ENCODE measurements around the gene MRPS16. TPM values are rescaled to one million over a fixed set of nuclear protein-coding genes. Genes with fewer than 3 reads are reported as not detected.

MRPS16 gene
- total and polyA plus RNA-seq, 2 donors (not counting 1 experiment from before 2014, with no cell fraction given), result 27.7 to 49.6 TPM

DNA sequence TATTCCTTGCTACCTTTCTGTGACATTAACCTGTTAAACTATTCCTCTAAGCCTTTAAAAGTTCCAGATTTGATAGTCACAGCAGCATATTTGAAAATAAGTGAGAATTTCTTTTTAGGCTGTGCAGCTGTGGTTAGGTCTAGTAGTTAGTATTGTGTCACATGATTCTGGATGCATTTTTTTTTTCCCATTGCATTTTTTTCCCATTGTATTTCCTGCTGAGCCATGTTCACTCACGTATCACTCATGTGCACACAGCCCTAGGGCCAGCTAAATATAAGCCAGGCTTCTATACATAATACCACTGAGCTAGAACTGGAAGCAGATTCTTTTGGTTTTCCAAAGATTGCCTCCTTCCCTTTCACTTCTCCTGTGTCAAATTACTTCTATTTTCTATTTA lies 42.7 kb downstream of the MRPS16 start:
- Histone ChIP-seq H3K27me3 (replicated peaks in 1 of 4; ENCODE audit: control extremely low read depth in 1 of 4, control insufficient read depth in 3 of 4, insufficient read depth in 4 of 4, low read length in 3 of 4) (no peaks in the 10 kb centered on the region), H3K27ac (ENCODE audit: low read length in 2 of 2) (no peak overlapping the region), H3K9me3 (ENCODE audit: control extremely low read depth in 1 of 3, control insufficient read depth in 2 of 3, insufficient read depth in 1 of 3, low read length in 2 of 3) (no peaks in the 10 kb centered on the region), H3K4me2 (replicated peaks; ENCODE audit: low read depth, low read length, poor library complexity, severe bottlenecking) (no peak overlapping the region), H2AFZ (ENCODE audit: insufficient read depth, low read depth, low read length, poor library complexity, severe bottlenecking) (no peak overlapping the region), H4K20me1 (ENCODE audit: control insufficient read depth, insufficient read depth, low read length, poor library complexity, severe bottlenecking) (no peaks in the 10 kb centered on the region), H3K36me3 (replicated peaks in 1 of 2; ENCODE audit: control extremely low read depth in 1 of 2, control insufficient read depth in 1 of 2, extremely low read depth in 1 of 2, insufficient read depth in 2 of 2, low read length in 1 of 2) (peaks cover 0 to 3% of the 10 kb centered on the region in 2 experiments), H3K79me2 (ENCODE audit: control insufficient read depth, insufficient read depth, low read length) (no peaks in the 10 kb centered on the region), H3K4me3 (ENCODE audit: control extremely low read depth in 1 of 5, extremely low read depth in 1 of 5, insufficient read depth in 1 of 5, low read depth in 2 of 5, low read length in 4 of 5) (no peak overlapping the region), H3K4me1 (ENCODE audit: control insufficient read depth in 2 of 2, insufficient read depth in 2 of 2, low read length in 2 of 2) (no peaks in the 10 kb centered on the region), H3K9ac (ENCODE audit: low read length) (no peak overlapping the region)
- intact Hi-C loops (cut with micrococcal nuclease), result no loop called here
- no peaks in the 10 kb centered on the region for H3K9me3 Mint-ChIP-seq (ENCODE audit: insufficient read depth)
- no peak overlapping the region for H3K4me3 Mint-ChIP-seq
- CTCF ChIA-PET, result no interaction called here
- POLR2A ChIA-PET, result no interaction called here
- H3K4me1 Mint-ChIP-seq, result no peaks in the 10 kb centered on the region
- no peaks in the 10 kb centered on the region for H3K27me3 Mint-ChIP-seq
- no peak for TF ChIP-seq CTCF (IDR thresholded peaks at IDR 0.05)
- no peak for TF ChIP-seq EZH2 (IDR thresholded peaks at IDR 0.05; ENCODE audit: borderline replicate concordance, insufficient read depth, low read depth, low read length, poor library complexity, severe bottlenecking)
- no peak for DNase-seq
- H3K27ac Mint-ChIP-seq, result no peak overlapping the region
- 88% methylated on average over 1 of the region's 1 CpG for WGBS (ENCODE audit: insufficient coverage)
- no peak for ATAC-seq (ENCODE audit: low read depth)

- Histone ChIP-seq H3K4me3 (ENCODE audit: control extremely low read depth in 1 of 5, extremely low read depth in 1 of 5, insufficient read depth in 1 of 5, low read depth in 2 of 5, low read length in 4 of 5) (no peak overlapping the region), H3K79me2 (ENCODE audit: control insufficient read depth, insufficient read depth, low read length) (no peaks in the 10 kb centered on the region), H3K27ac (ENCODE audit: low read length in 2 of 2) (no peak overlapping the region), H2AFZ (ENCODE audit: insufficient read depth, low read depth, low read length, poor library complexity, severe bottlenecking) (no peak overlapping the region), H3K36me3 (replicated peaks in 1 of 2; ENCODE audit: control extremely low read depth in 1 of 2, control insufficient read depth in 1 of 2, extremely low read depth in 1 of 2, insufficient read depth in 2 of 2, low read length in 1 of 2) (peaks cover 0 to 3% of the 10 kb centered on the region in 2 experiments), H3K4me2 (replicated peaks; ENCODE audit: low read depth, low read length, poor library complexity, severe bottlenecking) (no peak overlapping the region), H4K20me1 (ENCODE audit: control insufficient read depth, insufficient read depth, low read length, poor library complexity, severe bottlenecking) (no peaks in the 10 kb centered on the region), H3K4me1 (ENCODE audit: control insufficient read depth in 2 of 2, insufficient read depth in 2 of 2, low read length in 2 of 2) (no peaks in the 10 kb centered on the region), H3K9ac (ENCODE audit: low read length) (no peak overlapping the region), H3K9me3 (ENCODE audit: control extremely low read depth in 1 of 3, control insufficient read depth in 2 of 3, insufficient read depth in 1 of 3, low read length in 2 of 3) (no peaks in the 10 kb centered on the region), H3K27me3 (replicated peaks in 1 of 4; ENCODE audit: control extremely low read depth in 1 of 4, control insufficient read depth in 3 of 4, insufficient read depth in 4 of 4, low read length in 3 of 4) (no peaks in the 10 kb centered on the region)
- Mint-ChIP-seq H3K4me1 (no peaks in the 10 kb centered on the region), H3K4me3 (no peak overlapping the region), H3K27me3 (no peaks in the 10 kb centered on the region), H3K27ac (no peak overlapping the region), H3K9me3 (ENCODE audit: insufficient read depth) (no peaks in the 10 kb centered on the region)
- POLR2A ChIA-PET, result no interaction called here
- intact Hi-C loops (cut with micrococcal nuclease), result no loop called here
- 100% methylated on average over 2 of the region's 2 CpGs for WGBS (ENCODE audit: insufficient coverage)
- no peak for ATAC-seq (ENCODE audit: low read depth)
- DNase-seq, result no peak
- CTCF ChIA-PET, result no interaction called here
- no peak for TF ChIP-seq EZH2 (IDR thresholded peaks at IDR 0.05; ENCODE audit: borderline replicate concordance, insufficient read depth, low read depth, low read length, poor library complexity, severe bottlenecking)
- TF ChIP-seq CTCF (IDR thresholded peaks at IDR 0.05), result no peak
Measured at GRCh38 chr10:73207883-73208282, 44.6 kb downstream of the MRPS16 start.
